ENCODE results near the gene POC1B.
A peak's percentile ranks its signal among the peaks of the same experiment; 100 is the strongest.

POC1B gene

DNA sequence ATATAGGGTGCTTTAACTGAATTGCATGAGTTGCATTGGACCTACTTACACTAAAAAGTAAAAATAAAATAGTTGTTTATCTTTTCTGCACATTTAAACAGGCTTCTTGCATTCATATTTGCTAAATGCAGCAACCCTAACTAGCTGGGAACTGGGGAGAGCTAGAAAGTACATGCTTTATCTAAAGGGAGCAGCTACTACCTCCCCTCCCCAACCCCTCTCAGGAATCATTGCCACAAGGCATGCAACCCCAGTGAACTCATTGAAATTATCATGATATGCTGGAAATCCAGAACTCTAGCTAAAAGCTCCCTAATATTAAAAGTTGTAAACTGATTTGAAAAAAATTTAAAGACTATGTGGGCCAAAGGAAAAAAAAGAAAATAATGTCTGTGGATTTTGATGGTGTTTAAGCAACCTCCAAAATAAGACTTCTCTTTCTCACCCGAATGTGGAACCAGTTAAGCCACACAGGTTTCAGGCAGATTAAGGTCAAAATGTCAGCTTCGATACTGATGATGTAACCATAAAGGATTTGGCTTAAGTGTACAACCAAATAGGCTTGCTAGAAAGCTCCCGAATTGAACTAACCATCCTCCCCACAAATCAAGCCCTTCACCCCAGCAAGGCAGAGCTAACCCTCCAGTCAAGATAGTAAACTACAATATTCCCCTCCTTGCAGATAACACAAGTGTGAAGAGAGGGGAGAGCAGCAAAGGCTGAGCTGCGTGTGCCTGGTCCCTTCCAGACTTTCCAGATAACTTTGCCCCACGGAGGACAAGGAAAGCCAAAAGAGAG lies 13.8 kb upstream of the POC1B start:
- TF ChIP-seq CTCF (conservative IDR thresholded peaks at IDR 0.05) (no peak), ZFX (IDR thresholded peaks at IDR 0.05) (no peak)
- no peak overlapping the region for H3K27ac ChIP-seq

DNA sequence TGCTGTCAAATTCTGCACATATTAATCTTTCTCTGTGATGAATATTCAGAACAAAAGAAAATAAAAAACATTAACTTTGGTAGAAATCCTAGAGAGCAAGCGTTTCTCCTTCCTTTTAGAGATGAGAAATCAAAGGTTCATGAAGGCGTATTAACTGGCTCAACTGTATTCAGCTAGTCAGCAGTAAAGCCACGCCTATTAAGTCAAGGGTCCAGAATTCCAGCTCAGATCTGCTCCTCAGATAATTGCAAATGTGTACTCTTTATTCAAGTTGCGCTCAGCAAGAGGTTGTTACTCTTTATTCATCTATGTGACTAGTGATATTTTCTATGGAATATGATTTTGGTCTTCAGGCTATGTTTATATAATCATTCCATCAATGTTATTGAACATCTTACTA lies 13.1 kb upstream of the POC1B start:
- TF ChIP-seq CTCF (conservative IDR thresholded peaks at IDR 0.05) (no peak), ZFX (IDR thresholded peaks at IDR 0.05) (no peak)
- no peak overlapping the region for H3K27ac ChIP-seq

DNA sequence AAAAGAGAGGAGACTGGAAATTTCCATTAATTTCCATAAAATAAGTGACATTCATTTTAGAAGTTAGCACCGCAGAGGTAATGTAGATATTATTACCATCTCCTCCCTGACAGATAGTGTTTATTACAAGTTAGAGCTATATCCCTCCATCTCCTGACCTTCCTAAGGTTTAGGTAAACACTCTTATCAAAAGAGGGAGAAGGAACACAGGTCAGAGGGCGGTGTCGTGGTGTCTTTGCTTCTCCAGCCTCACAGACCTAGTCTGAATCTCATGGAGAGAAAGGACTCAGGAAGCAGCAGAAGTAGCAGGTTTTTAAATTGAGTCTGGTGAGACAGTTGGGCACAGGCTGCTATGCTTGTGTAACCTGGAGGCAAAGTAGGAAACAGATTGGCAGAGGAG lies 11.5 kb upstream of the POC1B start:
- TF ChIP-seq CTCF (conservative IDR thresholded peaks at IDR 0.05) (no peak), ZFX (IDR thresholded peaks at IDR 0.05) (no peak)

DNA sequence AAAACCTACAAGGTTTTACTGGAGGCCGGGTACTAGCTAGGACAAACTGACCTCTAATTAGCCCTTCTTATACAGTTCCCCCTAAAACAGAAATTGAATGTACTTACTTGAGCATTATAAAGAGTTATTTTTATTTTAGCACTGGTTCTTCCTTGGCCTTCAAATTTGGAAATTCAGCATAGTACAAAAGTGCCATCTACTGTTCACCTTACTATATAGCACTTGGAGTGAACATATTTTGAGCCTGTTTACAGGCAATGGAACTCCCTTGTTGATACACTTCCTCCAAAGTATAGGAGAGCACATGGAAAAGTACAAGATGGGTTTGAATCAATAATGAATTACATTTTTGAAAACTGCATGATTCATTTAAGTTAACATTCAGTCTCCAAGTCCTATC lies 3.9 kb upstream of the POC1B start:
- TF ChIP-seq CTCF (conservative IDR thresholded peaks at IDR 0.05) (peak; percentile 76), ZFX (IDR thresholded peaks at IDR 0.05) (no peak)
- H3K27ac ChIP-seq: no peak overlapping the region

More for the DNA sequence above, 11.5 kb upstream of the POC1B start:
- H3K27ac ChIP-seq: no peak overlapping the region

- no peak overlapping the region for H3K27ac ChIP-seq
- TF ChIP-seq CTCF (conservative IDR thresholded peaks at IDR 0.05): no peak
- TF ChIP-seq ZFX (IDR thresholded peaks at IDR 0.05): no peak
These were observed 2.6 kb upstream of the POC1B start for GRCh38 chr12:89528434-89528833.

- TF ChIP-seq CTCF (conservative IDR thresholded peaks at IDR 0.05) (no peak), ZFX (IDR thresholded peaks at IDR 0.05) (no peak)
- peak overlapping the region; percentile 74 for H3K27ac ChIP-seq
These were observed 483 bp downstream of the POC1B start for GRCh38 chr12:89525305-89525823.

DNA sequence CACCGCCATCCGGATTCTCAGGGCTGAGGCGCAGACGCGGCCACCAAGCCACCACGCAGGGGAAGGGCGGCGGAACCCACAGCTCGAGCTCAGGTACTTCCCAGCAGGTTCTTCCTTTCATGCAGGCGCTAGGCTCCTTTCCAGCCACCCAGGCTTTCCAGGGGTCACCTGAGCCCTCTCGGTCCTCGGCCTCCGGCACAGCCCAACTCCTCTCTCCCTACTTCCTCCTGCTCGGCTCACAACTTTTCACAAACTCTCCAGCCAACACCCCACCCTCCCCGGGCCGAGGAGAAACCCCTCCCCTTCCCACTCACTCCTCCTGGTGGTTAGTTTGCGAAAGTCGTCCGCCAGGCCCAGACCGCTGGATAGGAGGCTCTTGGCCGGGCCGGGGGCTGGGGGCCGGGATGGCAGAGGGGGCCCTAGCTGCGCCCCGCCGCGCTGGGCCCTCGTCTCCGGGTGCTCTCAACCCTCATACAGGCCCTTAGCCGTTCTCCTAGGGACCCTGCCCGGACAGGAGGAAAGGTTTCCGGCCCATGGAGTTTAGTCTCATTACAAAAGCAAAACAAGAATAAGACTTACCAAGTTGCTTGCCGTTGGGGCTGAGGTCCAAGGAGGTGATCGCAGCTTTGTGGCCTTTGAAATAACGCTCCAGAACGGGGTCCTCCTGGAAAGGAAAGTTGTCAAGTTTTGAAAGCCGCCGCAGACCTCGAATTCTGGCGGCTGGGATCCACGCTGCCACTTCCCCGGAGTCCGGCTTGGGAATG lies 1.1 kb downstream of the POC1B start, which contains the start of gene GALNT4:
Gene GALNT4 (minus strand): TSS at position 256 of the 764 bp plus-strand sequence. CDS start 247 bp downstream, at position 9.
- H3K27ac ChIP-seq: peak within 1 kb of the TSS; percentile 74
- 0 out of 2 replicates have a peak, but pooled peaks have one; percentile 5 for TF ChIP-seq ZFX (IDR thresholded peaks at IDR 0.05)
- TF ChIP-seq CTCF (conservative IDR thresholded peaks at IDR 0.05): peak; percentile 78
